GM23338 (cell line): Measurements from ENCODE around the gene NDUFS6. TPM values are rescaled to one million over a fixed set of nuclear protein-coding genes. Genes with fewer than 3 reads are reported as not detected.

Experiments
- ATAC-seq: fragments of 200-7000 bp; cut with Tn5 transposase; 3 replicates; pipeline ENCODE4 v1.9.1; 2020
- DNase-seq: peaks from one replicate; pipeline ENCODE4 v3.0.0-alpha.2; 2015; ENCODE audit warnings: low spot score
- H2AFZ ChIP-seq: fragments of 200-600 bp; sonication (generic); 2 replicates; pipeline ENCODE4 v1.8.0; 2016; ENCODE audit warnings: antibody characterized with exemption, mild to moderate bottlenecking, moderate library complexity
- H3F3A ChIP-seq: fragments of 200-600 bp; sonication (generic); replicated peaks from 2 replicates; pipeline ENCODE4 v1.8.0; 2017; ENCODE audit warnings: antibody characterized with exemption, mixed run types, low read depth
- H3K27ac ChIP-seq: fragments of 200-600 bp; sonication (generic); 2 replicates; pipeline ENCODE4 v1.6.1; 2016; ENCODE audit warnings: low read depth
- H3K27me3 ChIP-seq: fragments of 200-600 bp; sonication (generic); 2 replicates; pipeline ENCODE4 v1.8.0; 2016; ENCODE audit warnings: mild to moderate bottlenecking, mixed run types, moderate library complexity; ENCODE audit not compliant: insufficient read depth
- H3K36me3 ChIP-seq: fragments of 200-600 bp; sonication (generic); 2 replicates; pipeline ENCODE4 v1.8.0; 2016; ENCODE audit warnings: mild to moderate bottlenecking; ENCODE audit not compliant: insufficient read depth
- H3K4me1 ChIP-seq: fragments of 200-600 bp; sonication (generic); 2 replicates; pipeline ENCODE4 v1.8.0; 2016; ENCODE audit warnings: mild to moderate bottlenecking, moderate library complexity; ENCODE audit not compliant: insufficient read depth
- H3K4me2 ChIP-seq: fragments of 200-600 bp; sonication (generic); 2 replicates; pipeline ENCODE4 v1.7.1; 2017; ENCODE audit warnings: mixed run types
- H3K4me3 ChIP-seq: fragments of 200-600 bp; sonication (generic); 2 replicates; pipeline ENCODE4 v1.6.1; 2016; ENCODE audit warnings: mixed run types
- H3K79me2 ChIP-seq: fragments of 200-600 bp; sonication (generic); replicated peaks from 2 replicates; pipeline ENCODE4 v1.8.0; 2017; ENCODE audit warnings: mild to moderate bottlenecking; ENCODE audit not compliant: insufficient read depth
- H3K9me2 ChIP-seq: fragments of 200-600 bp; sonication (generic); 2 replicates; pipeline ENCODE4 v1.8.0; 2017; ENCODE audit not compliant: insufficient read depth
- H4K20me1 ChIP-seq: fragments of 200-600 bp; sonication (generic); replicated peaks from 2 replicates; pipeline ENCODE4 v1.8.0; 2017; ENCODE audit warnings: mild to moderate bottlenecking; ENCODE audit not compliant: insufficient read depth
- H3K27ac Mint-ChIP-seq: 2 replicates; pipeline ENCODE4 v1.8.0; 2020; ENCODE audit warnings: inconsistent platforms, mild to moderate bottlenecking, moderate library complexity, mixed read lengths
- H3K27me3 Mint-ChIP-seq: 3 replicates; pipeline ENCODE4 v1.8.0; 2022; ENCODE audit warnings: low read depth, mild to moderate bottlenecking, moderate library complexity, mixed read lengths, inconsistent platforms; ENCODE audit not compliant: insufficient read depth, poor library complexity
- H3K36me3 Mint-ChIP-seq: 3 replicates; pipeline ENCODE4 v1.8.0; 2021; ENCODE audit warnings: low read depth, mild to moderate bottlenecking, inconsistent platforms, moderate library complexity, mixed read lengths
- H3K4me1 Mint-ChIP-seq: 3 replicates; pipeline ENCODE4 v1.8.0; 2020; ENCODE audit warnings: mild to moderate bottlenecking, inconsistent platforms, mixed read lengths
- H3K4me3 Mint-ChIP-seq: 3 replicates; pipeline ENCODE4 v1.8.0; 2021; ENCODE audit warnings: moderate library complexity, mild to moderate bottlenecking, inconsistent platforms, mixed read lengths
- H3K9me3 Mint-ChIP-seq: 3 replicates; pipeline ENCODE4 v1.8.0; 2020; ENCODE audit warnings: moderate library complexity, mild to moderate bottlenecking, inconsistent platforms, mixed read lengths
- CREB1 ChIP-seq: fragments of 250-450 bp; sonication (Bioruptor Pico); IDR thresholded peaks from 2 replicates; pipeline ENCODE4 v1.5.0; 2020; ENCODE audit warnings: low read depth, mild to moderate bottlenecking, moderate library complexity
- EZH2 ChIP-seq: fragments of 200-600 bp; sonication (generic); IDR thresholded peaks from one replicate; pipeline ENCODE4 v1.8.0; 2017; ENCODE audit warnings: antibody characterized with exemption, mild to moderate bottlenecking, low read depth; ENCODE audit not compliant: unreplicated experiment
- EZH2phosphoT487 ChIP-seq: fragments of 200-600 bp; sonication (generic); IDR thresholded peaks from one replicate; pipeline ENCODE4 v1.8.1; 2018; ENCODE audit warnings: antibody characterized with exemption; ENCODE audit not compliant: unreplicated experiment
- JUNB ChIP-seq: IDR thresholded peaks from one replicate; pipeline ENCODE4 v1.6.1; 2016; ENCODE audit warnings: antibody characterized with exemption; ENCODE audit not compliant: unreplicated experiment
- NANOG ChIP-seq: IDR thresholded peaks from 2 replicates; pipeline ENCODE4 v1.6.1; 2016; ENCODE audit warnings: antibody characterized with exemption, borderline replicate concordance
- STAT1 ChIP-seq: IDR thresholded peaks from one replicate; pipeline ENCODE4 v1.6.1; 2016; ENCODE audit warnings: antibody characterized with exemption; ENCODE audit not compliant: unreplicated experiment
- ZNF114 ChIP-seq: fragments of 250-450 bp; sonication (Bioruptor Pico); IDR thresholded peaks from 2 replicates; pipeline ENCODE4 v1.5.0; 2020; ENCODE audit warnings: mild to moderate bottlenecking, moderate library complexity
- ZNF331 ChIP-seq: fragments of 250-450 bp; sonication (Bioruptor Pico); IDR thresholded peaks from 2 replicates; pipeline ENCODE4 v1.5.0; 2020; ENCODE audit warnings: low read depth, mild to moderate bottlenecking, moderate library complexity
- ZNF462 ChIP-seq: fragments of 250-450 bp; sonication (Bioruptor Pico); IDR thresholded peaks from 2 replicates; pipeline ENCODE4 v1.5.0; 2020; ENCODE audit warnings: mild to moderate bottlenecking, moderate library complexity
- polyA plus RNA-seq: library from polyadenylated mRNA; unstranded; fragments of >200 nt; fragmentation: Nextera tagmentation; extraction: Ambion mirVana; gene quantifications from 2 replicates; pipeline ENCODE4 v1.2.1, GENCODE V29; 2016
- total RNA-seq: library from RNA; depleted of rRNA; stranded (reverse); fragments of >200 nt; shearing (Covaris generic); gene quantifications from 2 replicates; pipeline ENCODE4 v1.2.3, GENCODE V29; 2014
- TF ChIP-seq, protein P1 (sequence below): IDR thresholded peaks from one replicate; pipeline ENCODE4 v1.6.1; 2018; ENCODE audit warnings: antibody characterized with exemption; ENCODE audit not compliant: unreplicated experiment

The NDUFS6 gene
- total and polyA plus RNA-seq, 2 experiments from 2014 or later: 94.8 to 289 TPM

DNA sequence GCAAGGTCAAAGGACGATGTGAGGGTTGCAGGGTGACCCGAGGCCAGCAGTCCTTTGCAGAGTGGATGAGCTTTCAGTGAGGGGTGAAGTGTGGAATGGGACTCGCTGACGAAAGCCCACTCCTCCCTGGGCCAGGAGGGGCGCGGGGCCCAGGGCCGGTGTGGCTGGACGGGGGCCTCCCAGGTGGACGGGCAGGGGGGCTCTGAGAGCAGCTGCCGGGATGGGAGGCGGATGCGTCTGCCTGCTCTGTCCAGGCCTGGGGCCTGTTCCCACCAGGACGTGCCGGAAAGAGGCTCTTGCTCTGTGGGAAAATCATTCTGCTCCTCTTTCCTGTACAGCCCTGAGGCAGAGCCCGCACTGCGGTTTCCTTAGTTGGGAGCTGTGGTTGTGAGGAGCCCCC lies 57.2 kb downstream of the NDUFS6 start (continued):
- TF ChIP-seq, protein P1, sequence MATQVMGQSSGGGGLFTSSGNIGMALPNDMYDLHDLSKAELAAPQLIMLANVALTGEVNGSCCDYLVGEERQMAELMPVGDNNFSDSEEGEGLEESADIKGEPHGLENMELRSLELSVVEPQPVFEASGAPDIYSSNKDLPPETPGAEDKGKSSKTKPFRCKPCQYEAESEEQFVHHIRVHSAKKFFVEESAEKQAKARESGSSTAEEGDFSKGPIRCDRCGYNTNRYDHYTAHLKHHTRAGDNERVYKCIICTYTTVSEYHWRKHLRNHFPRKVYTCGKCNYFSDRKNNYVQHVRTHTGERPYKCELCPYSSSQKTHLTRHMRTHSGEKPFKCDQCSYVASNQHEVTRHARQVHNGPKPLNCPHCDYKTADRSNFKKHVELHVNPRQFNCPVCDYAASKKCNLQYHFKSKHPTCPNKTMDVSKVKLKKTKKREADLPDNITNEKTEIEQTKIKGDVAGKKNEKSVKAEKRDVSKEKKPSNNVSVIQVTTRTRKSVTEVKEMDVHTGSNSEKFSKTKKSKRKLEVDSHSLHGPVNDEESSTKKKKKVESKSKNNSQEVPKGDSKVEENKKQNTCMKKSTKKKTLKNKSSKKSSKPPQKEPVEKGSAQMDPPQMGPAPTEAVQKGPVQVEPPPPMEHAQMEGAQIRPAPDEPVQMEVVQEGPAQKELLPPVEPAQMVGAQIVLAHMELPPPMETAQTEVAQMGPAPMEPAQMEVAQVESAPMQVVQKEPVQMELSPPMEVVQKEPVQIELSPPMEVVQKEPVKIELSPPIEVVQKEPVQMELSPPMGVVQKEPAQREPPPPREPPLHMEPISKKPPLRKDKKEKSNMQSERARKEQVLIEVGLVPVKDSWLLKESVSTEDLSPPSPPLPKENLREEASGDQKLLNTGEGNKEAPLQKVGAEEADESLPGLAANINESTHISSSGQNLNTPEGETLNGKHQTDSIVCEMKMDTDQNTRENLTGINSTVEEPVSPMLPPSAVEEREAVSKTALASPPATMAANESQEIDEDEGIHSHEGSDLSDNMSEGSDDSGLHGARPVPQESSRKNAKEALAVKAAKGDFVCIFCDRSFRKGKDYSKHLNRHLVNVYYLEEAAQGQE: no peak

DNA sequence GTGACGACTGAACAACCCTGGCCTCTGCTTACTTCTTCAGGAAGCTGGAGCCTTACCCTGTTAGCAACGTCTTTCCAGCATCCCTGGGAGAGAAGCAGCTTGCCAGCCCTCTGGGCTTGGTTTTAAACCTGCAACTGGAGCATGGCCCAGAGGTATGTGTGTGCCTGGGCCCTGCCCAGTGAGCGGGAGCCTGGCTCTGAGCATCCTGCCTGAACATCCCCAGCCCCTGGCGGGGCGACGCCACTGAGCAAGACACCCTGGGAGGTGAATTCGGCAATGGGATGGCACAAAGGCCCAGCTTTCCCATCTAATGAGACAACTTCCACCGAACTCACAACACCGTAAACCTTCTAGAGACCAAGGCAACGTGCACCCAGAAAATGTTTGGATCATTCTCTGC lies 57.9 kb downstream of the NDUFS6 start:
- H3K27me3 Mint-ChIP-seq: peaks cover 7% of the 10 kb centered on the region
- no peak overlapping the region for H3K27ac ChIP-seq
- no peak for ATAC-seq
- no peaks in the 10 kb centered on the region for H3K4me1 Mint-ChIP-seq
- no peaks in the 10 kb centered on the region for H3K36me3 ChIP-seq
- no peaks in the 10 kb centered on the region for H3K4me1 ChIP-seq
- no peaks in the 10 kb centered on the region for H3K36me3 Mint-ChIP-seq
- H3K27ac Mint-ChIP-seq: no peak overlapping the region
- H4K20me1 ChIP-seq: no peaks in the 10 kb centered on the region
- H3K9me2 ChIP-seq: 0 out of 2 replicates have a peak, but pooled peaks cover 2% of the 10 kb centered on the region
- H3F3A ChIP-seq: no peaks in the 10 kb centered on the region
- no peaks in the 10 kb centered on the region for H3K27me3 ChIP-seq
- H2AFZ ChIP-seq: no peak overlapping the region
- H3K9me3 Mint-ChIP-seq: no peaks in the 10 kb centered on the region
- no peak for DNase-seq
- no peaks in the 10 kb centered on the region for H3K79me2 ChIP-seq
- no peak overlapping the region for H3K4me3 ChIP-seq
- no peak overlapping the region for H3K4me3 Mint-ChIP-seq
- H3K4me2 ChIP-seq: no peak overlapping the region
- no peak for TF ChIP-seq ZNF331 (CRISPR knock-in tag)
- TF ChIP-seq ZNF462 (CRISPR knock-in tag): no peak
- no peak for TF ChIP-seq JUNB
- no peak for TF ChIP-seq ZNF114 (CRISPR knock-in tag)
- TF ChIP-seq, protein P1: no peak
- TF ChIP-seq NANOG: no peak
- no peak for TF ChIP-seq CREB1 (CRISPR knock-in tag)
- TF ChIP-seq EZH2phosphoT487: no peak
- TF ChIP-seq STAT1: no peak
- no peak for TF ChIP-seq EZH2
